Measurements from ENCODE around the gene UGGT1. TPM values are rescaled to one million over a fixed set of nuclear protein-coding genes. Genes with fewer than 3 reads are reported as not detected.

The UGGT1 gene
- polyA plus RNA-seq, 1 donor (not counting 4 experiments of a cell fraction or from before 2014, with no cell fraction given): 26.7 TPM

GRCh38 chr2:128095201-128095600 is 4.2 kb downstream of the UGGT1 start:
- no peaks in the 10 kb centered on the region for H3K9me3 ChIP-seq (ENCODE audit: control insufficient read depth, low read depth, low read length)
- H3K27me3 ChIP-seq (ENCODE audit: control insufficient read depth, extremely low read depth, insufficient read depth, low read length): no peaks in the 10 kb centered on the region
- H4K20me1 ChIP-seq (ENCODE audit: control insufficient read depth, extremely low read depth, insufficient read depth, low read length): no peaks in the 10 kb centered on the region
- peaks cover 5% of the 10 kb centered on the region for H3K4me1 ChIP-seq (ENCODE audit: control insufficient read depth, extremely low read depth, insufficient read depth, low read length)
- H3K9me1 ChIP-seq (ENCODE audit: control insufficient read depth, extremely low read depth, insufficient read depth, low read length): no peaks in the 10 kb centered on the region
- H3K27ac ChIP-seq (ENCODE audit: control insufficient read depth, insufficient read depth, low read length): no peak overlapping the region
- FAIRE-seq (no peak), DNase-seq (ENCODE audit: low read depth, low spot score) (no peak)
- H3K79me2 ChIP-seq (ENCODE audit: control insufficient read depth, insufficient read depth, low read length): peaks cover 75% of the 10 kb centered on the region
- no peak overlapping the region for H3K4me3 ChIP-seq (ENCODE audit: control insufficient read depth in 2 of 3, extremely low read depth in 1 of 3, insufficient read depth in 2 of 3, low read depth in 1 of 3, low read length in 3 of 3)
- dilution Hi-C loops (cut with MboI; ENCODE audit: extremely low pct_ligation_motif_present, low sequenced_read_pairs): no loop called here
- TF ChIP-seq, protein P1, sequence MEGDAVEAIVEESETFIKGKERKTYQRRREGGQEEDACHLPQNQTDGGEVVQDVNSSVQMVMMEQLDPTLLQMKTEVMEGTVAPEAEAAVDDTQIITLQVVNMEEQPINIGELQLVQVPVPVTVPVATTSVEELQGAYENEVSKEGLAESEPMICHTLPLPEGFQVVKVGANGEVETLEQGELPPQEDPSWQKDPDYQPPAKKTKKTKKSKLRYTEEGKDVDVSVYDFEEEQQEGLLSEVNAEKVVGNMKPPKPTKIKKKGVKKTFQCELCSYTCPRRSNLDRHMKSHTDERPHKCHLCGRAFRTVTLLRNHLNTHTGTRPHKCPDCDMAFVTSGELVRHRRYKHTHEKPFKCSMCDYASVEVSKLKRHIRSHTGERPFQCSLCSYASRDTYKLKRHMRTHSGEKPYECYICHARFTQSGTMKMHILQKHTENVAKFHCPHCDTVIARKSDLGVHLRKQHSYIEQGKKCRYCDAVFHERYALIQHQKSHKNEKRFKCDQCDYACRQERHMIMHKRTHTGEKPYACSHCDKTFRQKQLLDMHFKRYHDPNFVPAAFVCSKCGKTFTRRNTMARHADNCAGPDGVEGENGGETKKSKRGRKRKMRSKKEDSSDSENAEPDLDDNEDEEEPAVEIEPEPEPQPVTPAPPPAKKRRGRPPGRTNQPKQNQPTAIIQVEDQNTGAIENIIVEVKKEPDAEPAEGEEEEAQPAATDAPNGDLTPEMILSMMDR (optimal IDR thresholded peaks at IDR 0.05 in 1 of 3, IDR thresholded peaks at IDR 0.05 in 1 of 3, conservative IDR thresholded peaks at IDR 0.05 in 1 of 3; ENCODE audit: extremely low read depth in 1 of 3, insufficient read depth in 2 of 3, low read length in 3 of 3): no peak
- no peak for TF ChIP-seq EZH2 (IDR thresholded peaks at IDR 0.05; ENCODE audit: low read length)
- H3K9ac ChIP-seq (ENCODE audit: control insufficient read depth, extremely low read depth, insufficient read depth, low read length): no peak overlapping the region
- no peak overlapping the region for H3K4me2 ChIP-seq (ENCODE audit: control insufficient read depth, extremely low read depth, insufficient read depth, low read depth, low read length)
- no peak overlapping the region for H2AFZ ChIP-seq (ENCODE audit: control insufficient read depth, low read length)
- H3K36me3 ChIP-seq (ENCODE audit: control insufficient read depth in 2 of 2, extremely low read depth in 1 of 2, insufficient read depth in 2 of 2, low read length in 2 of 2): peaks cover 5% of the 10 kb centered on the region in 2 experiments

- H3K9me1 ChIP-seq (ENCODE audit: control insufficient read depth, extremely low read depth, insufficient read depth, low read length): no peaks in the 10 kb centered on the region
- TF ChIP-seq, protein P1 (optimal IDR thresholded peaks at IDR 0.05 in 1 of 3, IDR thresholded peaks at IDR 0.05 in 1 of 3, conservative IDR thresholded peaks at IDR 0.05 in 1 of 3; ENCODE audit: extremely low read depth in 1 of 3, insufficient read depth in 2 of 3, low read length in 3 of 3): no peak
- TF ChIP-seq EZH2 (IDR thresholded peaks at IDR 0.05; ENCODE audit: low read length): no peak
- no peaks in the 10 kb centered on the region for H4K20me1 ChIP-seq (ENCODE audit: control insufficient read depth, extremely low read depth, insufficient read depth, low read length)
- no peaks in the 10 kb centered on the region for H3K4me1 ChIP-seq (ENCODE audit: control insufficient read depth, extremely low read depth, insufficient read depth, low read length)
- H3K9me3 ChIP-seq (ENCODE audit: control insufficient read depth, low read depth, low read length): no peaks in the 10 kb centered on the region
- no peak overlapping the region for H2AFZ ChIP-seq (ENCODE audit: control insufficient read depth, low read length)
- FAIRE-seq (no peak), DNase-seq (ENCODE audit: low read depth, low spot score) (no peak)
- no peak overlapping the region for H3K4me2 ChIP-seq (ENCODE audit: control insufficient read depth, extremely low read depth, insufficient read depth, low read depth, low read length)
- H3K27me3 ChIP-seq (ENCODE audit: control insufficient read depth, extremely low read depth, insufficient read depth, low read length): no peaks in the 10 kb centered on the region
- dilution Hi-C loops (cut with MboI; ENCODE audit: extremely low pct_ligation_motif_present, low sequenced_read_pairs): no loop called here
- no peak overlapping the region for H3K27ac ChIP-seq (ENCODE audit: control insufficient read depth, insufficient read depth, low read length)
- no peak overlapping the region for H3K9ac ChIP-seq (ENCODE audit: control insufficient read depth, extremely low read depth, insufficient read depth, low read length)
- peaks cover 5 to 8% of the 10 kb centered on the region in 2 experiments for H3K36me3 ChIP-seq (ENCODE audit: control insufficient read depth in 2 of 2, extremely low read depth in 1 of 2, insufficient read depth in 2 of 2, low read length in 2 of 2)
- no peak overlapping the region for H3K4me3 ChIP-seq (ENCODE audit: control insufficient read depth in 2 of 3, extremely low read depth in 1 of 3, insufficient read depth in 2 of 3, low read depth in 1 of 3, low read length in 3 of 3)
- peaks cover 33% of the 10 kb centered on the region for H3K79me2 ChIP-seq (ENCODE audit: control insufficient read depth, insufficient read depth, low read length)
Observed at GRCh38 chr2:128103407-128103806, 12.4 kb downstream of the UGGT1 start.

Measured in keratinocyte (primary cell).